ENCODE data around the gene SHISAL2A. TPM values are rescaled to one million over a fixed set of nuclear protein-coding genes. Genes with fewer than 3 reads are reported as not detected.
"Not testable (repeated sequence)": the region's sequence is repeated elsewhere in the genome, so short reads cannot be mapped to it uniquely, and the experiment has no call there.

Gene SHISAL2A
- total RNA-seq, 1 donor from 2014 or later, result 1.4 TPM

DNA sequence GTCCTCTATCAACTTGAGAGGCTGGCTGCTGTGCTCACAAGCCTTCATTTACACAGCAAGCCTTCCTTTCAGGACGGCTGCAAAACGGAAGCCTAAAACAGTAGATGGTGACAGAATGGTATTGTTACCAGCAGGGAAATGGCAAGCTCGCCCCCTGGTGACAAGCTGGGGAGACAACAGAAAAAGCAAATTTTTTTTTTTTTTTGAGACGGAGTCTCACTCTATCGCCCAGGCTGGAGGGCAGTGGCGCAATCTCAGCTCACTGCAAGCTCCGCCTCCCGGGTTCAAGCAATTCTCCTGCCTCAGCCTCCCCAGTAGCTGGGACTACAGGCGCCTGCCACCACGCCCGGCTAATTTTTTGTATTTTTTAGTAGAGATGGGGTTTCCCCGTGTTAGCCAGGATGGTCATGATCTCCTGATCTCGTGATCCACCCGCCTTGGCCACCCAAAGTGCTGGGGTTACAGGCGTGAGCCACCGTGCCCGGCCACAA, 53.3 kb downstream of the SHISAL2A start:
- not testable (repeated sequence) for H3K4me1 Mint-ChIP-seq

DNA sequence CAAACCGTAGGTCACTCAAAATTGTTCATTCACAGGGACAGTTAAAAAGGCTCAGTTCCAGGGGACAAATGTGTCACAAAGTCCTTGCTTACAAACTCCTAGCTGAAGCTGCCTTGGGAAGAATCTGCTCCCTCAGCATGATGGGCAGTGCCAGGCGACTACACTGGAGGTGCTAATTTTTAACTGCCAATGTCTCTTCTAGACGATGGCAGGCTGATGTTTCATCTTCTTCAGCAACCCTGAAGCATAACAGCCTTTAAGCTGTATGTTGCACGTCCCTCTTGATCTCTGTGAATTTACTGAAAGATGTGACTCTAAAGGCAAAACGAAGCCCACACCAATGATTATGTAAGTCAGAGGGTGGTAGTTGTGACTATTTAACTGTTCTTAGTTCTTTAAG, 53.9 kb downstream of the SHISAL2A start:
- H3K27ac Mint-ChIP-seq, result no peak overlapping the region
- H3K4me1 Mint-ChIP-seq, result peaks cover 1% of the 10 kb centered on the region
- DNase-seq (ENCODE audit: low spot score in 2 of 2, unreplicated experiment in 2 of 2), result no peak
- no peak overlapping the region for H3K4me3 Mint-ChIP-seq
- TF ChIP-seq, protein P1, sequence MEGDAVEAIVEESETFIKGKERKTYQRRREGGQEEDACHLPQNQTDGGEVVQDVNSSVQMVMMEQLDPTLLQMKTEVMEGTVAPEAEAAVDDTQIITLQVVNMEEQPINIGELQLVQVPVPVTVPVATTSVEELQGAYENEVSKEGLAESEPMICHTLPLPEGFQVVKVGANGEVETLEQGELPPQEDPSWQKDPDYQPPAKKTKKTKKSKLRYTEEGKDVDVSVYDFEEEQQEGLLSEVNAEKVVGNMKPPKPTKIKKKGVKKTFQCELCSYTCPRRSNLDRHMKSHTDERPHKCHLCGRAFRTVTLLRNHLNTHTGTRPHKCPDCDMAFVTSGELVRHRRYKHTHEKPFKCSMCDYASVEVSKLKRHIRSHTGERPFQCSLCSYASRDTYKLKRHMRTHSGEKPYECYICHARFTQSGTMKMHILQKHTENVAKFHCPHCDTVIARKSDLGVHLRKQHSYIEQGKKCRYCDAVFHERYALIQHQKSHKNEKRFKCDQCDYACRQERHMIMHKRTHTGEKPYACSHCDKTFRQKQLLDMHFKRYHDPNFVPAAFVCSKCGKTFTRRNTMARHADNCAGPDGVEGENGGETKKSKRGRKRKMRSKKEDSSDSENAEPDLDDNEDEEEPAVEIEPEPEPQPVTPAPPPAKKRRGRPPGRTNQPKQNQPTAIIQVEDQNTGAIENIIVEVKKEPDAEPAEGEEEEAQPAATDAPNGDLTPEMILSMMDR (IDR thresholded peaks at IDR 0.05; ENCODE audit: unreplicated experiment), result no peak
- no peaks in the 10 kb centered on the region for H3K27me3 Mint-ChIP-seq (ENCODE audit: low read depth)
- H3K36me3 Mint-ChIP-seq, result peaks cover 19% of the 10 kb centered on the region
- H3K9me3 Mint-ChIP-seq, result peaks cover 3% of the 10 kb centered on the region

More for the DNA sequence above, 53.3 kb downstream of the SHISAL2A start:
- TF ChIP-seq, protein P1 (IDR thresholded peaks at IDR 0.05; ENCODE audit: unreplicated experiment), result peak; percentile 85
- H3K9me3 Mint-ChIP-seq; H3K4me3 Mint-ChIP-seq; H3K27me3 Mint-ChIP-seq (ENCODE audit: low read depth); H3K27ac Mint-ChIP-seq: not testable (repeated sequence)
- H3K36me3 Mint-ChIP-seq, result peaks cover 16% of the 10 kb centered on the region
- peak; percentile 44 to 74 for DNase-seq (ENCODE audit: low spot score in 2 of 2, unreplicated experiment in 2 of 2)

- peaks cover 35% of the 10 kb centered on the region for H3K36me3 Mint-ChIP-seq
- no peaks in the 10 kb centered on the region for H3K9me3 Mint-ChIP-seq
- no peaks in the 10 kb centered on the region for H3K27me3 Mint-ChIP-seq (ENCODE audit: low read depth)
- no peak for DNase-seq (ENCODE audit: low spot score in 2 of 2, unreplicated experiment in 2 of 2)
- H3K4me1 Mint-ChIP-seq, result no peaks in the 10 kb centered on the region
- H3K27ac Mint-ChIP-seq, result no peak overlapping the region
- TF ChIP-seq, protein P1 (IDR thresholded peaks at IDR 0.05; ENCODE audit: unreplicated experiment), result no peak
- no peak overlapping the region for H3K4me3 Mint-ChIP-seq
These were observed 58.9 kb downstream of the SHISAL2A start for GRCh38 chr1:52691821-52692220.

- H3K4me3 Mint-ChIP-seq, result no peak overlapping the region
- TF ChIP-seq, protein P1 (IDR thresholded peaks at IDR 0.05; ENCODE audit: unreplicated experiment), result no peak
- no peak for DNase-seq (ENCODE audit: low spot score in 2 of 2, unreplicated experiment in 2 of 2)
- peaks cover 2% of the 10 kb centered on the region for H3K4me1 Mint-ChIP-seq
- no peaks in the 10 kb centered on the region for H3K27me3 Mint-ChIP-seq (ENCODE audit: low read depth)
- H3K27ac Mint-ChIP-seq, result no peak overlapping the region
- no peaks in the 10 kb centered on the region for H3K9me3 Mint-ChIP-seq
- peaks cover 27% of the 10 kb centered on the region for H3K36me3 Mint-ChIP-seq
These were observed 59.7 kb downstream of the SHISAL2A start for GRCh38 chr1:52692697-52693096.

GRCh38 chr1:52693351-52693750, 60.4 kb downstream of the SHISAL2A start:
- not testable (repeated sequence) for H3K4me1 Mint-ChIP-seq; H3K27me3 Mint-ChIP-seq (ENCODE audit: low read depth); H3K4me3 Mint-ChIP-seq; H3K27ac Mint-ChIP-seq; DNase-seq (ENCODE audit: low spot score in 2 of 2, unreplicated experiment in 2 of 2); H3K9me3 Mint-ChIP-seq
- peaks cover 25% of the 10 kb centered on the region for H3K36me3 Mint-ChIP-seq

GRCh38 chr1:52693843-52694242, 60.9 kb downstream of the SHISAL2A start:
- Mint-ChIP-seq H3K36me3 (peaks cover 25% of the 10 kb centered on the region), H3K4me1 (peaks cover 2% of the 10 kb centered on the region), H3K9me3 (no peaks in the 10 kb centered on the region), H3K27ac (no peak overlapping the region), H3K27me3 (ENCODE audit: low read depth) (no peaks in the 10 kb centered on the region), H3K4me3 (no peak overlapping the region)
- no peak for DNase-seq (ENCODE audit: low spot score in 2 of 2, unreplicated experiment in 2 of 2)
- TF ChIP-seq, protein P1 (IDR thresholded peaks at IDR 0.05; ENCODE audit: unreplicated experiment), result no peak
